GM12891 (cell line): ENCODE results near the gene NCKAP1.

Experiments
- PAX5 ChIP-seq: IDR thresholded peaks from 2 replicates; pipeline ENCODE4 v1.6.1; 2011; ENCODE audit warnings: low read length, moderate library complexity, mild to moderate bottlenecking; ENCODE audit not compliant: insufficient read depth, severe bottlenecking
- POLR2A ChIP-seq: IDR thresholded peaks from 2 replicates; pipeline ENCODE4 v1.6.1; 2011; ENCODE audit warnings: low read depth, low read length, control low read depth
- POLR2AphosphoS5 ChIP-seq: IDR thresholded peaks from 2 replicates; pipeline ENCODE4 v1.6.1; 2011; ENCODE audit warnings: low read depth, low read length, control low read depth
- POU2F2 ChIP-seq: IDR thresholded peaks from 2 replicates; pipeline ENCODE4 v1.6.1; 2011; ENCODE audit warnings: low read depth, mild to moderate bottlenecking, control low read depth, low read length, moderate library complexity
- SPI1 ChIP-seq: IDR thresholded peaks from 2 replicates; pipeline ENCODE4 v1.6.1; 2011; ENCODE audit warnings: low read depth, low read length, control low read depth
- TAF1 ChIP-seq: IDR thresholded peaks from 2 replicates; pipeline ENCODE4 v1.6.1; 2011; ENCODE audit warnings: low read depth, low read length, control low read depth

- no peak for TF ChIP-seq POLR2A
- no peak for TF ChIP-seq POLR2AphosphoS5
- no peak for TF ChIP-seq SPI1
- no peak for TF ChIP-seq TAF1
- no peak for TF ChIP-seq PAX5
- no peak for TF ChIP-seq POU2F2
Observed at GRCh38 chr2:182941121-182941722, 97.0 kb downstream of the NCKAP1 start.
